Colonic mucosa (tissue), 4 donors: Measurements from ENCODE around the gene FAR2. TPM values are rescaled to one million over a fixed set of nuclear protein-coding genes. Genes with fewer than 3 reads are reported as not detected.

Source experiments
- DNase-seq: peaks from one replicate; pipeline ENCODE4 v3.0.0-alpha.2; 2020
- H3K27ac ChIP-seq: fragments of 200-600 bp; one replicate; pipeline ENCODE4 v1.8.0; 2021
- H3K27me3 ChIP-seq: fragments of 200-600 bp; one replicate; pipeline ENCODE4 v1.8.0; 2021
- H3K36me3 ChIP-seq: fragments of 200-600 bp; one replicate; pipeline ENCODE4 v1.8.0; 2021
- H3K4me1 ChIP-seq: fragments of 200-600 bp; one replicate; pipeline ENCODE4 v1.8.0; 2021; ENCODE audit warnings: mild to moderate bottlenecking
- H3K4me3 ChIP-seq: fragments of 200-600 bp; one replicate; pipeline ENCODE4 v1.8.0; 2021
- H3K9ac ChIP-seq, 2 donors: one replicate each; pipeline ENCODE4 v1.7.0; 2013; ENCODE audit warnings: control low read depth in 2 of 2, low read depth in 2 of 2, low read length in 2 of 2
- H3K9me3 ChIP-seq: fragments of 200-600 bp; one replicate; pipeline ENCODE4 v1.8.0; 2021
- CTCF ChIP-seq: fragments of 200-600 bp; IDR thresholded peaks from one replicate; pipeline ENCODE4 v1.8.0; 2022; ENCODE audit warnings: antibody characterized with exemption, mild to moderate bottlenecking
- intact Hi-C: fragments of 100-400 bp; cut with DNase I; formaldehyde crosslinking; loops from one replicate; pipeline ENCODE4 v1.14.1; 2022
- total RNA-seq, 2 donors: library from RNA; stranded (reverse); fragmentation: NEBNext Ultra II Directional in 1 of 2; extraction: Animal tissue kit (Norgen Biotek cat#: 25700) in 1 of 2; gene quantifications; one replicate each; pipeline ENCODE4 v1.2.1, GENCODE V29; 2021
- donor health status: healthy.
- donor health status: DM: no; HTN: no; CAD: no.
- donor health status: DM: no; HTN: no; CAD: no.

The FAR2 gene
- total RNA-seq, 2 donors from 2014 or later = 67.4 to 83.6 TPM

GRCh38 chr12:29158115-29158763, 9.2 kb downstream of the FAR2 start:
- DNase-seq = no peak
- H3K9me3 ChIP-seq = no peaks in the 10 kb centered on the region
- H3K9ac ChIP-seq = no peak overlapping the region
- no peak for TF ChIP-seq CTCF
- H3K27ac ChIP-seq = no peak overlapping the region
- no peaks in the 10 kb centered on the region for H3K27me3 ChIP-seq
- H3K4me1 ChIP-seq = no peaks in the 10 kb centered on the region
- H3K36me3 ChIP-seq = no peaks in the 10 kb centered on the region
- intact Hi-C loops = loop anchor here (10.0 kb wide), 1 partner anchor 57 kb away; no protein-coding TSS in a partner anchor
- H3K4me3 ChIP-seq = no peak overlapping the region

GRCh38 chr12:29159661-29160060, 10.6 kb downstream of the FAR2 start:
- TF ChIP-seq CTCF = no peak
- Histone ChIP-seq H3K27ac (no peak overlapping the region), H3K27me3 (no peaks in the 10 kb centered on the region), H3K36me3 (no peaks in the 10 kb centered on the region), H3K4me1 (no peaks in the 10 kb centered on the region), H3K4me3 (no peak overlapping the region), H3K9ac (no peak overlapping the region), H3K9me3 (no peaks in the 10 kb centered on the region)
- intact Hi-C loops = loop anchor here (10.0 kb wide), 1 partner anchor 55 kb away; no protein-coding TSS in a partner anchor
- no peak for DNase-seq

- TF ChIP-seq CTCF = no peak
- DNase-seq = no peak
- H3K9ac ChIP-seq = no peak overlapping the region
- H3K36me3 ChIP-seq = no peaks in the 10 kb centered on the region
- intact Hi-C loops = no loop called here
- no peaks in the 10 kb centered on the region for H3K27me3 ChIP-seq
- peaks cover 4% of the 10 kb centered on the region for H3K4me1 ChIP-seq
- H3K9me3 ChIP-seq = no peaks in the 10 kb centered on the region
- no peak overlapping the region for H3K27ac ChIP-seq
- no peak overlapping the region for H3K4me3 ChIP-seq
Observed at GRCh38 chr12:29160230-29160629, 11.2 kb downstream of the FAR2 start.

GRCh38 chr12:29163146-29163545, 14.1 kb downstream of the FAR2 start:
- no peaks in the 10 kb centered on the region for H3K27me3 ChIP-seq
- no peaks in the 10 kb centered on the region for H3K36me3 ChIP-seq
- no peaks in the 10 kb centered on the region for H3K9me3 ChIP-seq
- no peak overlapping the region for H3K9ac ChIP-seq
- no peak overlapping the region for H3K4me3 ChIP-seq
- H3K27ac ChIP-seq = peak overlapping the region; percentile 90
- no peak for DNase-seq
- intact Hi-C loops = no loop called here
- TF ChIP-seq CTCF = no peak
- H3K4me1 ChIP-seq = peaks cover 11% of the 10 kb centered on the region

- H3K36me3 ChIP-seq = no peaks in the 10 kb centered on the region
- H3K27ac ChIP-seq = peak overlapping the region; percentile 90
- intact Hi-C loops = no loop called here
- no peak for TF ChIP-seq CTCF
- no peak for DNase-seq
- peak overlapping the region in 1 of 2 donors; percentile 73 for H3K9ac ChIP-seq
- H3K9me3 ChIP-seq = no peaks in the 10 kb centered on the region
- H3K4me3 ChIP-seq = no peak overlapping the region
- H3K4me1 ChIP-seq = peaks cover 11% of the 10 kb centered on the region
- H3K27me3 ChIP-seq = no peaks in the 10 kb centered on the region
Observed at GRCh38 chr12:29164477-29165393, 15.7 kb downstream of the FAR2 start.
